Vagina (tissue), 2 donors: ENCODE data around the gene CCSER1. TPM values are rescaled to one million over a fixed set of nuclear protein-coding genes. Genes with fewer than 3 reads are reported as not detected.

ENCODE experiments used
- DNase-seq, 2 donors: peaks; one replicate each; pipeline ENCODE4 v3.0.0-alpha.2; 2017; ENCODE audit errors: extremely low spot score in 2 of 2
- H3K27ac ChIP-seq: fragments of 200-600 bp; sonication (generic); one replicate; pipeline ENCODE4 v1.5.1; 2019
- H3K27me3 ChIP-seq: fragments of 200-600 bp; sonication (generic); one replicate; pipeline ENCODE4 v1.5.1; 2019
- H3K36me3 ChIP-seq, 2 donors: fragments of 200-600 bp; sonication (generic); one replicate each; pipeline ENCODE4 v1.5.1; 2017 to 2019
- H3K4me1 ChIP-seq: fragments of 200-600 bp; sonication (generic); one replicate; pipeline ENCODE4 v1.5.1; 2019
- H3K4me3 ChIP-seq, 2 donors: fragments of 200-600 bp; sonication (generic); 1 replicate in 1 of 2; 2 replicates in 1 of 2; pipeline ENCODE4 v1.5.1; 2016 to 2019
- H3K9me3 ChIP-seq: fragments of 200-600 bp; sonication (generic); one replicate; pipeline ENCODE4 v1.5.1; 2019
- POLR2A ChIP-seq, 2 donors: fragments of 450-650 bp; IDR thresholded peaks; one replicate each; pipeline ENCODE4 v1.6.1; 2017; ENCODE audit warnings: antibody characterized with exemption in 2 of 2, mild to moderate bottlenecking in 2 of 2, moderate library complexity in 2 of 2
- POLR2AphosphoS5 ChIP-seq, 2 donors: sonication (generic); formaldehyde crosslinking; IDR thresholded peaks; one replicate each; pipeline ENCODE4 v1.9.0; 2017; ENCODE audit warnings: antibody characterized with exemption in 2 of 2, mild to moderate bottlenecking in 2 of 2, low read depth in 1 of 2; ENCODE audit not compliant: insufficient read depth in 1 of 2
- intact Hi-C: fragments of 100-400 bp; cut with DNase I; formaldehyde crosslinking; loops from one replicate; pipeline ENCODE4 v1.15.1; 2023
- total RNA-seq: library from RNA; depleted of rRNA; stranded (reverse); fragments of >200 nt; gene quantifications from one replicate; pipeline ENCODE4 v1.2.3, GENCODE V29; 2016
- TF ChIP-seq, protein P1 (sequence below), 3 experiments: fragments of 450-650 bp in 2 of 3; fragments of 200-600 bp in 1 of 3; sonication (generic) in 1 of 3; IDR thresholded peaks; one replicate each; pipeline ENCODE4 v1.5.1; 2017 to 2019; ENCODE audit warnings: antibody characterized with exemption in 3 of 3, mild to moderate bottlenecking in 2 of 3, moderate library complexity in 2 of 3

CCSER1 gene
- total RNA-seq, 1 donor from 2014 or later = 8.1 TPM

DNA sequence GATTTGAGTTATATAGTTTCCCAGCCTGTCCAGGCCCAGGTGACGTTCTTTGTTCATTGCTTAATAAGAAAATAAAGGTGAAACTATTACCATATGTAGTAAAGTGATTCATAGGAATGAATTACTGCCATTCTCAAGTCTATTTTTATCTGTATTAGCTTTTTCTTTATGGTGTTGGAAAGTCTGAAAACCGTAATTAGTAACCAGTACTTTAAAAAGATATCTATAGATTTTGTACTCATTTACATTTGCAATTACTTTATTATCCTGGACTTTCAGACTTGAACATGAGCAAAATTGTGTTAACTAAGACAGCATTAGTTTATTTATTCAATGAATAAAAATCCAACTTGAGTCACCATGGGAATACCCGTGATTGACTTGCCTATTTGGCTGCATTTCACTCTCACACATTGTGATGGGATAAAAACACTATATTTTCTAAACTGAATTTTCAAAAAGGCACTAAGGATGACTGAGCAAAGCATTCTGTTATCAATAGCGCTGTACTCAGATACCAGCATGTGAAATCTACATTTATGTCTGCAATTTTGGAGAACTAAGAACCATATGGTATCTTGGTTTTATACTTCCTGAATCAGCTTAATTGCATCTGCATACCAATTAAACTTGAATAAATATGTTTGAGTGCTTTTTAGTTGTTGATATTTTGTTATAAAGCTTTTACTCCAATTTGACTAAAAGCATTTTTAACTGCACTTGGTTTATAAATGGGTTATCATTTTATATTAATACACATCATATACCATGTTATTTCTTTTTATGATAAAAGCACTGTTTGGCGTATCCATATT lies 154.6 kb downstream of the CCSER1 start:
- Histone ChIP-seq H3K27me3 (no peaks in the 10 kb centered on the region), H3K4me1 (no peaks in the 10 kb centered on the region), H3K9me3 (no peaks in the 10 kb centered on the region), H3K4me3 (no peak overlapping the region), H3K27ac (no peak overlapping the region), H3K36me3 (no peaks in the 10 kb centered on the region)
- DNase-seq = no peak
- intact Hi-C loops = no loop called here
- no peak for TF ChIP-seq POLR2A (IDR thresholded peaks at IDR 0.05)
- no peak for TF ChIP-seq POLR2AphosphoS5 (IDR thresholded peaks at IDR 0.05; ENCODE audit: insufficient read depth in 1 of 2, low read depth in 1 of 2)
- TF ChIP-seq, protein P1, sequence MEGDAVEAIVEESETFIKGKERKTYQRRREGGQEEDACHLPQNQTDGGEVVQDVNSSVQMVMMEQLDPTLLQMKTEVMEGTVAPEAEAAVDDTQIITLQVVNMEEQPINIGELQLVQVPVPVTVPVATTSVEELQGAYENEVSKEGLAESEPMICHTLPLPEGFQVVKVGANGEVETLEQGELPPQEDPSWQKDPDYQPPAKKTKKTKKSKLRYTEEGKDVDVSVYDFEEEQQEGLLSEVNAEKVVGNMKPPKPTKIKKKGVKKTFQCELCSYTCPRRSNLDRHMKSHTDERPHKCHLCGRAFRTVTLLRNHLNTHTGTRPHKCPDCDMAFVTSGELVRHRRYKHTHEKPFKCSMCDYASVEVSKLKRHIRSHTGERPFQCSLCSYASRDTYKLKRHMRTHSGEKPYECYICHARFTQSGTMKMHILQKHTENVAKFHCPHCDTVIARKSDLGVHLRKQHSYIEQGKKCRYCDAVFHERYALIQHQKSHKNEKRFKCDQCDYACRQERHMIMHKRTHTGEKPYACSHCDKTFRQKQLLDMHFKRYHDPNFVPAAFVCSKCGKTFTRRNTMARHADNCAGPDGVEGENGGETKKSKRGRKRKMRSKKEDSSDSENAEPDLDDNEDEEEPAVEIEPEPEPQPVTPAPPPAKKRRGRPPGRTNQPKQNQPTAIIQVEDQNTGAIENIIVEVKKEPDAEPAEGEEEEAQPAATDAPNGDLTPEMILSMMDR (IDR thresholded peaks at IDR 0.05) = no peak

DNA sequence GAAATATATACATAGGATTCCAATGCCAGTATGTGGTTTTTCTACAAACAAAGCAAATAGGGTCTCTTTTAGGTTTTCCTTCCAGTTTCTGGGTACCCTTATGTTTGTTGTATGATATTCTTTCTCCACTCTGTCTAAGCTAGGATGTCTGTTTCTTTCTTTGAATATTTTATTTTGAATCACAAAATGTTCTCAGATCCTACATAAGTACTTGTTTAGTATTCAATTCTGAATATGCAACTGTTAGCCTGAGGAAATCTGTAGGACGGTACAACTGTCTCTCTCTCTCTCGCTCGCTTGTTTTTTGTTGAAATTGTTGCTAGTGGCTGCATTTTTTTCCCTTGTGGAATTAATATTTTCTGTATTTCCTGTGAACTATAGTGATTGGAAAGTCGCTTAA lies 163.2 kb downstream of the CCSER1 start:
- no peaks in the 10 kb centered on the region for H3K4me1 ChIP-seq
- DNase-seq = no peak

GRCh38 chr4:90292438-90292837 lies 165.2 kb downstream of the CCSER1 start:
- H3K27ac ChIP-seq = no peak overlapping the region
- no peaks in the 10 kb centered on the region for H3K9me3 ChIP-seq
- H3K4me3 ChIP-seq = no peak overlapping the region
- no peaks in the 10 kb centered on the region for H3K27me3 ChIP-seq
- no peaks in the 10 kb centered on the region for H3K36me3 ChIP-seq
- intact Hi-C loops = no loop called here
- TF ChIP-seq POLR2AphosphoS5 (IDR thresholded peaks at IDR 0.05; ENCODE audit: insufficient read depth in 1 of 2, low read depth in 1 of 2) (no peak), POLR2A (IDR thresholded peaks at IDR 0.05) (no peak)
- TF ChIP-seq, protein P1 (IDR thresholded peaks at IDR 0.05) = no peak
- no peak for DNase-seq
- no peaks in the 10 kb centered on the region for H3K4me1 ChIP-seq

More for the DNA sequence above, 163.2 kb downstream of the CCSER1 start:
- intact Hi-C loops = no loop called here
- TF ChIP-seq POLR2AphosphoS5 (IDR thresholded peaks at IDR 0.05; ENCODE audit: insufficient read depth in 1 of 2, low read depth in 1 of 2) (no peak), POLR2A (IDR thresholded peaks at IDR 0.05) (no peak)
- TF ChIP-seq, protein P1 (IDR thresholded peaks at IDR 0.05) = no peak
- Histone ChIP-seq H3K27ac (no peak overlapping the region), H3K9me3 (no peaks in the 10 kb centered on the region), H3K36me3 (no peaks in the 10 kb centered on the region), H3K4me3 (no peak overlapping the region), H3K27me3 (no peaks in the 10 kb centered on the region)

- Histone ChIP-seq H3K9me3 (no peaks in the 10 kb centered on the region), H3K27ac (no peak overlapping the region), H3K4me3 (no peak overlapping the region), H3K36me3 (no peaks in the 10 kb centered on the region), H3K27me3 (no peaks in the 10 kb centered on the region), H3K4me1 (no peaks in the 10 kb centered on the region)
- TF ChIP-seq, protein P1 (IDR thresholded peaks at IDR 0.05) = peak in 1 of 3 experiments; percentile 27
- no peak for TF ChIP-seq POLR2AphosphoS5 (IDR thresholded peaks at IDR 0.05; ENCODE audit: insufficient read depth in 1 of 2, low read depth in 1 of 2)
- no peak for TF ChIP-seq POLR2A (IDR thresholded peaks at IDR 0.05)
- no peak for DNase-seq
- intact Hi-C loops = no loop called here
Measured at GRCh38 chr4:90293320-90293719, 166.1 kb downstream of the CCSER1 start.

GRCh38 chr4:90299373-90299772 lies 172.2 kb downstream of the CCSER1 start:
- H3K9me3 ChIP-seq = no peaks in the 10 kb centered on the region
- no peaks in the 10 kb centered on the region for H3K4me1 ChIP-seq
- H3K36me3 ChIP-seq = no peaks in the 10 kb centered on the region
- no peak overlapping the region for H3K27ac ChIP-seq
- H3K4me3 ChIP-seq = no peak overlapping the region
- TF ChIP-seq, protein P1 (IDR thresholded peaks at IDR 0.05) = no peak
- TF ChIP-seq POLR2AphosphoS5 (IDR thresholded peaks at IDR 0.05; ENCODE audit: insufficient read depth in 1 of 2, low read depth in 1 of 2) (no peak), POLR2A (IDR thresholded peaks at IDR 0.05) (no peak)
- no peak for DNase-seq
- intact Hi-C loops = no loop called here
- H3K27me3 ChIP-seq = no peaks in the 10 kb centered on the region
